Kidney tubule cell (primary cell): ENCODE data around the gene ABCB9.

ENCODE experiments used
- DNase-seq: peaks from one replicate; pipeline ENCODE4 v3.0.0-alpha.2; 2018; ENCODE audit warnings: low spot score

The ABCB9 gene

DNA sequence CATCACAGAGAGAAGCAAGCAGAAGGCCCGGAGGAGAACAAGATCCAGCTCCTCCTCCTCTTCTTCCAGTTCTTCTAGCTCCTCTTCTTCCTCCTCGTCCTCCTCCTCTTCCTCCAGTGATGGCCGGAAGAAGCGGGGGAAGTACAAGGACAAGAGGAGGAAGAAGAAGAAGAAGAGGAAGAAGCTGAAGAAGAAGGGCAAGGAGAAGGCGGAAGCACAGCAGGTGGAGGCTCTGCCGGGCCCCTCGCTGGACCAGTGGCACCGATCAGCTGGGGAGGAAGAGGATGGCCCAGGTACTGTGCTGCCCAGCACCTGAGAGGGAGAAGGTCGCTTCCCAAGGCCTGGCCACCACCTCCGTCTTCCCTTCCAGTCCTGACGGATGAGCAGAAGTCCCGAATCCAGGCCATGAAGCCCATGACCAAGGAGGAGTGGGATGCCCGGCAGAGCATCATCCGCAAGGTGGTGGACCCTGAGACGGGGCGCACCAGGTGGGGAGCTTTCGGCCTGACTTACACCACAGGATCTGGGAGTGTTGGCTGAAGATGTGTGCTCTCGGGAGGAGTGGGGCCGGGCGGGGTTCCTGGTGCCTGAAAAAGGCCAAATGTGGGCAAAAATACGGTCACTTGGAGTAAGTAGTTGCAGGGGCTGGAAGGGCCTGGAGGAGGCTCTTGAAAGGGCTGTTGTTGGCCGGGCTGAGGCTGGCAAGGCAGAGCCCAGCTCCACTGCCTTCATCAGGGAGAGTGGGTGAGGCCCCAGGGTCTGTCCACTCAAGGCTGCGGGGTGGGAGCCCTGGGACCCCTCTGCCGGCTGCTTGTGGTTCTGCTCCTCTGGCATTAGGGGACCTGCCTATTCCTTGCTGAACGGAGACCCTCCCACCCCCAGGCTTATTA lies 15.6 kb upstream of the ABCB9 start:
- no peak for DNase-seq

DNA sequence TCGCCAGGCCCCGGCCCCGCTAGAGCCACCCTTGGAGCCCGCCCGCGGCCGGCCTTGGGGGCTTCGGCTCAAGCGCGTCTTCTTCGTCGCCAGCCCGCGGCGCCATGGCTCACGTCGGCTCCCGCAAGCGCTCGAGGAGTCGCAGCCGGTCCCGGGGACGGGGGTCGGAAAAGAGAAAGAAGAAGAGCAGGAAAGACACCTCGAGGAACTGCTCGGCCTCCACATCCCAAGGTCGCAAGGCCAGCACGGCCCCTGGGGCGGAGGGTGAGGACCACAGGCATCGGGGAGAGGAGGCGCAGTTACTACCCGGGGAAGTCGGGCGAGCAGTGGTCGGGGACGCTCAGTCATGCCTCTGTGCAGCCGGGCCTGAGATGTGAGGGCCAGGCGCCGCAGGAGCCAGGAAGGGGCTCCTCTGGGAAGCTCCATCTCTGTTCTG lies 14.8 kb upstream of the ABCB9 start:
- DNase-seq, result peak; percentile 34

- peak; percentile 69 for DNase-seq
Observed at GRCh38 chr12:122980183-122981035, 14.1 kb upstream of the ABCB9 start, which contains the start of gene ARL6IP4. Gene ARL6IP4, plus strand, starts transcription at chr12:122980681. Its CDS starts 459 bp downstream, at chr12:122981140.

DNA sequence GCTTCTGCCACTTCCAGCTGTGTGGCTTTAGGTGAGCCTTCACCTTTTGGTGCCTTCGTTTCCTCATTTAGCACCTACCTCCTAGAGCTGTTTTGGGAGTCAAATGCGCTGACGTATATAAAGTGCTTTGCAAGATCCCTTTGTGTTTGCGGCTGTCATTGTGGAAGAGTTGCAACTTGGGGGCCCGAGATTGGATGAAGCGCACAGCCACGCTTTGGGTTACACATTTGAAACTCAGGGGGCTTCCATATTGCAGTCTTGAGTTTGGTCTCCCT lies 13.6 kb upstream of the ABCB9 start:
- no peak for DNase-seq

DNA sequence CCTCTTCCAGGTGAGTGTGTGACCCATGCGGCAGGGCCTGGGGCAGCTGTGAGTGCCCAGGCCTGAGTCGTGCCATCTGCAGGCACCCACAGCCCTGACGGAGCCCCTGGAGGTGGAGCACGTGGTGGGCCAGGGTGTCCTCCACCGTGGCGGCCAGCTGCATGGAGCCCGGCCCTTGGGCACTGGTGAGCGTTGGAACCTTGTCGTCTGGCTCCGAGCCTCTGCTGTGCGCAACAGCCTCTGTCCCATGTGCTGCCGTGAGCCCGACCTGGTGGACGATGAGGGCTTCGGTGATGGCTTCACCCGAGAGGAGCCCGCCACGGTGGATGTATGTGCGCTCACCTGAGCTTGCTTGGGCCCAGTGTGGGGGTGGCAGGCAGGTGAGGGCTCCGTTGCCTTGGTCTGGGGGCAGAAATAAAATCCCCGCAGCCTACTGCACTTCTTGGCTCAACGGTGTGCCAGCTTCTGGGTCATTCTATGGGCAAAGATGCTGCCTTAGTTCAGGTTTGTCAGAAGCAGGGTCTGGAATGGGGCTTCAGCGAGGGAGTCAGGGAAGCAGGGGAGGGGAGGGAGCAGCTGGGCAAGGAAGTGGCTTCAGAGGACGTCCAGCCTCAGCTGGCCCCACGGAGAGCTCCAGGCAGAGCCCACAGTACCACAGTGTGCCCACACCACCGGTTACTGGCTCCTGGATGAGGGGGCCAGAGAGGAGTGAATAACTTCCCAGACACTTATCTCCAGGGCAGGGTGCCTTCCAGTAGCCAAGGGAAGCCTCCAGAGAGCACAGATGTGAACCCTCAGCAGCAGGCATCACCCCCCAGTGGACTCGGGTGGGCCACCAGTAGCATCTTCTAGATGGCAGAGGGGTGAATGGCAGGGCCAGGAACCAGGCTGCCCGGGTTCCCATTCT lies 13.0 kb upstream of the ABCB9 start:
- no peak for DNase-seq

DNA sequence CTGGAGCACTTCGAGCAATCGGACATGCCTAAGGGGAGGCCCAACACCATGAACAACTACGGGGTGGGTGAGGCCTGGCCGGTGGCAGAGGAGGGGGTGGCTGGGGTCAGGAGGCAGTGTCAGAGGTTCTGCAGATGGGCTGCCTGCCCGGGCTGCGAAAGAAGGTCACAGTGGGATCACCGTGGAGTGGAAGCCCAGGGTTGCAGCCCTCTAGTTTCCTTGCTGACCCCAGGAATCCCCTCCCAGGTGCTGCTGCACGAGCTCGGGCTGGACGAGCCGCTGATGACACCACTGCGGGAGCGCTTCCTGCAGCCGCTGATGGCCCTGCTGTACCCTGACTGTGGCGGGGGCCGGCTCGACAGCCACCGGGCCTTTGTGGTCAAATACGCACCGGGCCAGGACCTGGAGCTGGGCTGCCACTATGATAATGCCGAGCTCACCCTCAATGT lies 12.3 kb upstream of the ABCB9 start:
- DNase-seq, result no peak

- no peak for DNase-seq
Observed at GRCh38 chr12:122977655-122978392, 11.6 kb upstream of the ABCB9 start.

DNA sequence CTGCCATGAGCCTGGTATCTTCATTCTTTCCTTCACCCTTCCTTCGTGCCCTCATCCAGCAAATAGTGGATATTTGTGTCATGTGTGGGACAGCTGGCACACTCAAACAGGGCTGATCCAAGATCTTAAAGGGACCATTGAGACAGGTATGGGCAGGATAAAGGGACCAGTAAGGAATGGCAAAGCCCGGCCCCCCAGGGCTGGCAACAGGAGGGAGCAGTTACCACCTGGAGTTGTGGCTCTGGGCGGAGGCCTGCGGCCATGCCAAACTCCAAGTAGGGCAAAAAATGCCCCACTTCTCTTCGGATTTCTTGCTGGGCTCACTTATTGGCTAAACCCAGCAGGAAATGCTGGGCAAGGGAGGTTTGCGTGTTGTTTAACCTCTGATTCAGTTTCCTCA lies 10.9 kb upstream of the ABCB9 start:
- DNase-seq, result no peak

DNA sequence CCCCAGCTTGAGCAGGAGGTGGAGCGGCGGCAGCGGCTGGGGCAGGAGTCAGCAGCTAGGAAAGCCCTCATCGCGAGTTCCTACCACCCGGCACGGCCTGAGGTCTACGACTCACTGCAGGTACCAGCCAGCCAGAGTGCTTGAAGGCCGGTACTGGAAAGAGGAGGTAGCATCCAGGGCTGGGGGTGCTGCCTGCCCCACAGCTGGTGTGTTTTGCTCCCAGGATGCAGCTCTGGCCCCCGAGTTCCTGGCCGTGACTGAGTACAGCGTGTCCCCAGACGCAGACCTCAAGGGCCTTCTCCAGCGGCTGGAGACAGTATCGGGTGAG lies 10.3 kb upstream of the ABCB9 start:
- DNase-seq, result no peak

GRCh38 chr12:122975790-122976647 lies 9.8 kb upstream of the ABCB9 start:
- peak; percentile 23 for DNase-seq

GRCh38 chr12:122974892-122975789 lies 8.9 kb upstream of the ABCB9 start, which contains the start of gene OGFOD2:
Gene OGFOD2, plus strand, starts transcription at chr12:122975244. Its CDS starts 8 bp downstream, at chr12:122975252.
- peak; percentile 92 for DNase-seq

DNA sequence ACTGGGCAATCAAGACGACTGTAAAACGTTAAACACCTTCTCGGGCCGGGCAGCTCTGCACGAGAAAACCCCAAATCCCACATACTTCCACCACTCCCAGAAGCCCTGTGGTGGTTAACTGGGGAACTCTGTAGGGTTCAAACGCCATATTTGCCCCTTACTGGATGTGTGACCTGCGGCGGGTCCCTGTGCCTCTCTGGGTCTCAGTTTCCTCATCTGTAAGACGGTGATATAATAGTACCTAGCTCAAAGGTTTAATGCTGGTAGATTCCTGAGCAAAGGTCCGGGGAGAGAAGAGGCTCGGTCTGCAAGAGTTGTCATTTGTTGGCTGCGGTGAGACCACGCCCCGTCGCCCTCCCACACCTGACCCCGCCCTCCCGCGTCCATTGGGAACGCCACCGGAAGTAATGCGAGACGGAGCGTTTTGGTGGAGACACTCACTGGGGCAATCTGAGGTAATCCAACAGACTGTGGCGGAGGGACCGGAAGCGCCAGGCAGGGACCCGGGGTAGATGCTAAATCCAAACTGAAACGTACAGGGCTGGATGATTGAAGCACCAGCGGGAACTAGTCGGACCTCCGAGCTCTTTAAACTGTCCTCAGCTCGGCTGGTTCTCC lies 8.1 kb upstream of the ABCB9 start:
- DNase-seq, result peak; percentile 98

- no peak for DNase-seq
Observed at GRCh38 chr12:122969676-122970075, 3.4 kb upstream of the ABCB9 start.

DNA sequence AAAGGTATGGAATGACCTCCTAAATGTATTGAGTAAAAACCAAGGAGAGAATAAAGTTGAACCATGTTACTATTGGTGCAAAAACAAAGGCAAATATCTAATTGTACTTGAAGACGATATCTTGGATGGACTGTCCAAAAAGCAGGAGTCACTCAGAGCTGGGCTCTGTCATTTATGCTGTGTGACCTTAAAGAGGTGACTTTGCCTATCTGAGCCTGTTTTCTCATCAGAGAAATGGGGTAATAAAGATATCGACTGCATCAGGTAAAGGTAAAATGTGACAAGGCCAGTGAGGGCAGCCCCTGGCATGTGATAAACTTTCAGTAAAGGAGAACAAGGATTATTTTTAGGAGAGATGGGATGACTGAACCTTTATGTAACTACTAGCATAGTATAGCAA lies 1.8 kb upstream of the ABCB9 start:
- no peak for DNase-seq

DNA sequence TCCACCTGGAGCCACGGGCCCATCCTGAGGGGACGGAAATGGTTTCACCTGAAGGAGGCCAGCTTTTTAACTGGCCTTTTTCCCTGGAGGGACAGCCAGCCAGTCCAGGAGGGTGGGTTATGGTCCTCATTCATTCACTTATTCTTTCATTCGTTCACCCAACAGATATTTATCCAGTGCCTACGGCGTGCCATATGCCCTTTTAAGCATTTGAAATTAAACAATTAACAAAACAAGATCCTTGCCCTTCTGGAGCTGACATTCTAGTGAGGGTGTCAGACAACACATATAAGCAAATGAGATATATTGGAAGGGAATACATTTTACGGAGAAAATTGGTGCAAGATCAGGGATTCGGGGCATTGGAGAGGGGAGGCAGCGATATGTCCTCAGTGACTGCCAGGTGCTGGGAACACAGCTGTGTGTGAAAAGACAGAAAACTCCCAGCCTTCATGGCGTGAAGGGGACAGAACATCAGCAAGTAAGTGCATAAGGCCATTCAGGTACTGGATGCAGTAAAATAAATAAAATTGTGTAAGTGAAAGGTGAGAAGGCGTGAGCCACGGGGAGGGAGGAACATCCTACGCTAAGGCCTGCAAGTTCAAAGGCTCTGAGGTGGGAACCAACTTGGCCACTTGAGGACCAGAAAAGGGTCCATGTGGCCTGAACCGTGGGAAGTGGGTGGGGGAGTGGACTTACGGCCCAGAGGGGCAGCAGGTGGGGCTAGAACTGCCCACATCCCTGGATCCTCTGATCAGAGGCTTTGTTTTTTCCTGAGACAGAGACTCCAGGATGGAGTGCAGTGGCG lies 684 bp upstream of the ABCB9 start:
- DNase-seq, result no peak

- DNase-seq, result no peak
Observed at GRCh38 chr12:122965321-122965751, 927 bp downstream of the ABCB9 start.

GRCh38 chr12:122964439-122965257 lies 1.6 kb downstream of the ABCB9 start:
- peak; percentile 26 for DNase-seq
